NOMO-1 (cell line): ENCODE measurements around the gene GAS6.
"Not testable (repeated sequence)": the region's sequence is repeated elsewhere in the genome, so short reads cannot be mapped to it uniquely, and the experiment has no call there.

ENCODE experiments used
- DNase-seq, 2 experiments: peaks; one replicate each; lab custom pipeline; 2025; ENCODE audit not compliant: unreplicated experiment in 2 of 2; lab: John Stamatoyannopoulos, UW

The GAS6 gene

GRCh38 chr13:113826446-113826845, 37.4 kb downstream of the GAS6 start:
- DNase-seq = not testable (repeated sequence)

GRCh38 chr13:113825841-113826240, 38.0 kb downstream of the GAS6 start:
- DNase-seq = no peak

- DNase-seq = no peak
Measured at GRCh38 chr13:113823771-113824170, 40.1 kb downstream of the GAS6 start.

GRCh38 chr13:113822956-113823744, 40.7 kb downstream of the GAS6 start:
- DNase-seq = no peak

- DNase-seq = no peak
Measured at GRCh38 chr13:113822266-113822665, 41.6 kb downstream of the GAS6 start.

GRCh38 chr13:113821847-113822246, 42.0 kb downstream of the GAS6 start:
- DNase-seq = no peak

- no peak for DNase-seq
Measured at GRCh38 chr13:113820813-113821651, 42.8 kb downstream of the GAS6 start.

GRCh38 chr13:113819731-113820715, 43.9 kb downstream of the GAS6 start:
- no peak for DNase-seq

- DNase-seq = no peak
Measured at GRCh38 chr13:113819341-113819730, 44.5 kb downstream of the GAS6 start.

- DNase-seq = no peak
Measured at GRCh38 chr13:113818700-113819295, 45.1 kb downstream of the GAS6 start.

- DNase-seq = no peak
Measured at GRCh38 chr13:113817860-113818691, 45.8 kb downstream of the GAS6 start.

GRCh38 chr13:113816946-113817859, 46.7 kb downstream of the GAS6 start:
- peak; percentile 2 to 8 for DNase-seq

GRCh38 chr13:113816254-113816929, 47.5 kb downstream of the GAS6 start:
- DNase-seq = no peak

- DNase-seq = peak; percentile 49 to 65
Measured at GRCh38 chr13:113815151-113816058, 48.5 kb downstream of the GAS6 start.

- no peak for DNase-seq
Measured at GRCh38 chr13:113814435-113814821, 49.4 kb downstream of the GAS6 start.

- DNase-seq = no peak
Measured at GRCh38 chr13:113813749-113814434, 50.0 kb downstream of the GAS6 start.
